ENCODE measurements around the gene LRMDA. TPM values are rescaled to one million over a fixed set of nuclear protein-coding genes. Genes with fewer than 3 reads are reported as not detected.

Gene LRMDA
- total RNA-seq, 1 experiment from 2014 or later, result 1.2 TPM

DNA sequence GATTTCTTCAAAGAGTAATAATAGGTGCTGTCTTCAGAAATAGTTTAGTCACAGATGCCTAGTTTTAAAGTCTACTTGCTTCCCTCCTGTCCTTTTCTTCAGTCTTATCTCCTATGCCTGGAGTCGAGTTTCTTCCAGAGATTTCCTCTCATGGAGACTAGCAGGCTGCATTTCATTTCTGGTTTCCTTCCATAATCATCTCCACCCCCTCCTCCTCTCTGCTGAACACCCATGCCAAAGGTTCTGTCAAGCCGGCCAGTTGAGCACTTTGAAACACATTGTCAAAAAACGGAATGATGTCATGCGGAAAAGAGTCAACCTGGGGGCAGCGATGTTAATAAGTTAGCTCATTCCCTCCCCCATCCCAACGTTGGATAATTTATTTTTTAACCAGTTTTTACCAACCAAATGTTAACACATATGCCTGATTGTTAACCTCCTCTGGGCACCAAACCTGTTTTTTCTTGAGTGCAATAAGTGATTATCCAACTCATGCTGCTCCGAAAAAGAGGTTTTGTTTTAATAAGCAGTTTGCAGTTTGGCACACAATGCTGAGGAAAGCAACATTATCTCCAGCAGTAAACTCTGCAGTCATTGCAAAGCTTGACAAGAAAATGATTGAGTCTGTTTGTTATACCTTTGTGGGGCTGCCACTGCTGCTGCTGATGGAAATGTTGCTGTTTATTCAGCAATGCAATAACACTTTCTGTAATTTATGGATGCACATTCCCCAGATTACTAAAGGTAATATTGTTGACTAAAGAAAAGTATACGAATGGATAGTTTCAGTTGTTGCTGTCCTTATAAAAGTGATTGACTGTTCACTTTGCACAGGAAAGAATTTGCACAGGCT, 161.6 kb downstream of the LRMDA start:
- H3K27me3 ChIP-seq (ENCODE audit: low read length), result peaks cover 39% of the 10 kb centered on the region
- H3K36me3 ChIP-seq (ENCODE audit: low read depth, low read length), result no peaks in the 10 kb centered on the region
- H3K4me3 ChIP-seq (ENCODE audit: low read length), result no peak overlapping the region
- no peaks in the 10 kb centered on the region for H3K9me3 ChIP-seq (ENCODE audit: low read length)
- BruUV-seq (replicated peaks), result no TSS peak
- H3K27ac ChIP-seq (ENCODE audit: low read length), result no peak overlapping the region
- H3F3A ChIP-seq (ENCODE audit: low read length, unreplicated experiment), result no peaks in the 10 kb centered on the region
- ATAC-seq, result no peak
- intact Hi-C loops (cut with micrococcal nuclease), result no loop called here
- no peak overlapping the region for H3K4me2 ChIP-seq (ENCODE audit: low read length)
- TF ChIP-seq EZH2phosphoT487 (IDR thresholded peaks at IDR 0.05; ENCODE audit: borderline replicate concordance, low read length), result no peak
- TF ChIP-seq, protein P1, sequence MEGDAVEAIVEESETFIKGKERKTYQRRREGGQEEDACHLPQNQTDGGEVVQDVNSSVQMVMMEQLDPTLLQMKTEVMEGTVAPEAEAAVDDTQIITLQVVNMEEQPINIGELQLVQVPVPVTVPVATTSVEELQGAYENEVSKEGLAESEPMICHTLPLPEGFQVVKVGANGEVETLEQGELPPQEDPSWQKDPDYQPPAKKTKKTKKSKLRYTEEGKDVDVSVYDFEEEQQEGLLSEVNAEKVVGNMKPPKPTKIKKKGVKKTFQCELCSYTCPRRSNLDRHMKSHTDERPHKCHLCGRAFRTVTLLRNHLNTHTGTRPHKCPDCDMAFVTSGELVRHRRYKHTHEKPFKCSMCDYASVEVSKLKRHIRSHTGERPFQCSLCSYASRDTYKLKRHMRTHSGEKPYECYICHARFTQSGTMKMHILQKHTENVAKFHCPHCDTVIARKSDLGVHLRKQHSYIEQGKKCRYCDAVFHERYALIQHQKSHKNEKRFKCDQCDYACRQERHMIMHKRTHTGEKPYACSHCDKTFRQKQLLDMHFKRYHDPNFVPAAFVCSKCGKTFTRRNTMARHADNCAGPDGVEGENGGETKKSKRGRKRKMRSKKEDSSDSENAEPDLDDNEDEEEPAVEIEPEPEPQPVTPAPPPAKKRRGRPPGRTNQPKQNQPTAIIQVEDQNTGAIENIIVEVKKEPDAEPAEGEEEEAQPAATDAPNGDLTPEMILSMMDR (conservative IDR thresholded peaks at IDR 0.05; ENCODE audit: low read depth, low read length), result no peak
- TF ChIP-seq EZH2 (IDR thresholded peaks at IDR 0.05; ENCODE audit: low read length, unreplicated experiment), result no peak
- DNase-seq, result no peak
- no peaks in the 10 kb centered on the region for H3K79me2 ChIP-seq (ENCODE audit: low read length)
- H3K4me1 ChIP-seq (ENCODE audit: insufficient read depth, low read length), result no peaks in the 10 kb centered on the region
- H3K9ac ChIP-seq (ENCODE audit: low read length), result no peak overlapping the region
- no peaks in the 10 kb centered on the region for H3K9me2 ChIP-seq (replicated peaks; ENCODE audit: low read length)
- ChIA-PET POLR2A (ENCODE audit: unreplicated experiment) (no interaction called here), CTCF (no interaction called here)
- no peak overlapping the region for H2AFZ ChIP-seq (ENCODE audit: low read length)
- no peaks in the 10 kb centered on the region for H4K20me1 ChIP-seq (ENCODE audit: low read length)

DNA sequence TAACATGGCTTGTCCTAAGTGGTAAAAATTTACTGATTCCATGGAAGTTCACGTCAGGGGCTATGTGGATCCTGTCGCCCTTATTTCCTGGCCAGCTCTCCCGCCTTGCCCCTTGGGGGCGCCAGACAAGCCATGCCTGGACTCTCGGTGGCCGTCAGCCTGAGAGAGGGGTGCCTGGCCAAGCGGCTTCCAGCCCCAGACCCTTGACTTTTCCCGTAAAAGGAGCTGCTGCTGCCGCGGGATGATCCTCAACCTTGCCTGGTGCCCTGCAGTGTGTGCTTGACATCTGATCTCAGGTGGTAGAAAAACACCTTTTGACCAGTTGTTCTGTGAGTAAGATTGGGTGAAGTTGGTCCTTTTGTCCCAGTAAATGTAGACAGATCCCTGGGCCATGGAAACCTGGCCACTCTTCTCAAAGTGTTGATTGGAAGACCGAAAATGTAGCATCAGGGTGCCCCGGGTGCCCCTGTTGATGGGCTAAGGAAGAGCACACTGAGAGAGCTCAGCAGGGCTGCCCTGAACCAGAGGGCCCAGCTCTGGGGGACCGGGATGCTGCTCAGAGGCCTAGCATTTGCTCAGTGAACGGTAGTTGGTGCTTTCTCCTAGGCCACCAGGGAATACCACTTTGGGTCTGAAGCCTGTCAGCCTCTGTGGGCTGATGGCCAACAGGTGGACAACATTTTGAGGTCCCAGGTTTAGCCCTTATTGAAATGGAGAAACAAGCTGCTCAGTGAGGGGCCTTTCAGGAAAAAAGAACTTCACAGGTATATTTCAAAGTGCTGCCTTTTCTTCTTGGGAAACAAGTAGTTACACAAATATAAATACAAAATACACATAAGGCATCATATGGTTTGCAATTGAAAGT, 162.5 kb downstream of the LRMDA start:
- no peak overlapping the region for H2AFZ ChIP-seq (ENCODE audit: low read length)
- no peak; the same call in 1 of the 2 replicates for ATAC-seq
- ChIA-PET POLR2A (ENCODE audit: unreplicated experiment) (no interaction called here), CTCF (no interaction called here)
- no peaks in the 10 kb centered on the region for H4K20me1 ChIP-seq (ENCODE audit: low read length)
- no peaks in the 10 kb centered on the region for H3K36me3 ChIP-seq (ENCODE audit: low read depth, low read length)
- no TSS peak for BruUV-seq (replicated peaks)
- no peak overlapping the region for H3K9ac ChIP-seq (ENCODE audit: low read length)
- TF ChIP-seq EZH2 (IDR thresholded peaks at IDR 0.05; ENCODE audit: low read length, unreplicated experiment) (no peak), EZH2phosphoT487 (IDR thresholded peaks at IDR 0.05; ENCODE audit: borderline replicate concordance, low read length) (no peak)
- TF ChIP-seq, protein P1 (conservative IDR thresholded peaks at IDR 0.05; ENCODE audit: low read depth, low read length), result peak; percentile 89
- peaks cover 47% of the 10 kb centered on the region for H3K27me3 ChIP-seq (ENCODE audit: low read length)
- no peaks in the 10 kb centered on the region for H3K79me2 ChIP-seq (ENCODE audit: low read length)
- H3K4me2 ChIP-seq (ENCODE audit: low read length), result no peak overlapping the region
- no peaks in the 10 kb centered on the region for H3K9me3 ChIP-seq (ENCODE audit: low read length)
- no peak for DNase-seq
- H3K4me1 ChIP-seq (ENCODE audit: insufficient read depth, low read length), result no peaks in the 10 kb centered on the region
- intact Hi-C loops (cut with micrococcal nuclease), result no loop called here
- H3K27ac ChIP-seq (ENCODE audit: low read length), result no peak overlapping the region
- no peaks in the 10 kb centered on the region for H3F3A ChIP-seq (ENCODE audit: low read length, unreplicated experiment)
- H3K9me2 ChIP-seq (replicated peaks; ENCODE audit: low read length), result no peaks in the 10 kb centered on the region
- no peak overlapping the region for H3K4me3 ChIP-seq (ENCODE audit: low read length)
